Nephron progenitor cell (in vitro differentiated cells): ENCODE results near the gene THEM4.

Experiments
- DNase-seq: peaks from one replicate; pipeline ENCODE4 v3.0.0; 2021
- H3K27ac Mint-ChIP-seq: 2 replicates; pipeline ENCODE4 v1.8.0; 2021; ENCODE audit warnings: mild to moderate bottlenecking, moderate library complexity, mixed read lengths
- H3K27me3 Mint-ChIP-seq: 2 replicates; pipeline ENCODE4 v1.8.0; 2021; ENCODE audit warnings: mild to moderate bottlenecking, low read depth, mixed read lengths; ENCODE audit not compliant: poor library complexity
- H3K36me3 Mint-ChIP-seq: 2 replicates; pipeline ENCODE4 v1.8.0; 2021; ENCODE audit warnings: low read depth, mixed read lengths
- H3K4me1 Mint-ChIP-seq: 2 replicates; pipeline ENCODE4 v1.8.0; 2021; ENCODE audit warnings: mixed read lengths
- H3K4me3 Mint-ChIP-seq: 2 replicates; pipeline ENCODE4 v1.8.0; 2021; ENCODE audit warnings: mild to moderate bottlenecking, moderate library complexity, mixed read lengths
- H3K9me3 Mint-ChIP-seq: 2 replicates; pipeline ENCODE4 v1.8.0; 2021; ENCODE audit warnings: mild to moderate bottlenecking, moderate library complexity, mixed read lengths
- TF ChIP-seq, protein P1 (sequence below): fragments of 200-600 bp; sonication (generic); IDR thresholded peaks from 2 replicates; pipeline ENCODE4 v1.5.0; 2021; ENCODE audit warnings: antibody characterized with exemption

Gene THEM4

DNA sequence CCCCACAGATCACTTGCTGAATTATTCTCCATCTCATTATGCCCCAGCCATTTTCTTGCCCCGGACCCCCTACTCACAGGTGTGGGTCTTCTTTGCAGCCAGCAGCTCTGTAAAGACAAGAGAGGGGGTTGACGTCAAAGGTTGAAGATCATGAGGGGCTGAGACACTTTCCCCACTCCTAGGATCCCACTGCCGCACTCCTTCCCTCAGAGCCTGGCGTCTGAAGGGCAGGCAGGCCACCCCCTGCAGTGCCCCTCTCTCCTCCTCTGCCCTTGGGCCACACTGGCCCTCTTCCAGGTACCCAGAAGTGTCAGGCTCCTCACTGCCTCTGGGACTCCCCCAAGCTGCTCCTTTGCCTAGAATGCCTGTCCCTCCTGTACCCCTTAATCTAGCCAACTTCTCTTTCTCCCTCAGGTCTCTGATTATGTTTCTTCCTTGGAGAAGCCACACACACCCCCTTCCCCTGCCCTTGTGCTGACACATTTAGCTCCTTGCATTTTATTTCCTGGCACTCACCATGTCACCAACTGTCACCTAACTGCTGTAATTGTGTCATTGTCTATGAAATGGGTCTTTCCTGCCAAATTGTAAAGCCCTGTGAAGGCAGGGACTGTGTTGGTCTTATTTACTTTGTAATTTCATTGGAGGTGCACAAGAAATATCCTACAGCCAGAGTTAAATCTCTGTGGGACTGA lies 79.8 kb downstream of the THEM4 start:
- no peaks in the 10 kb centered on the region for H3K9me3 Mint-ChIP-seq
- peaks cover 18% of the 10 kb centered on the region for H3K27me3 Mint-ChIP-seq
- TF ChIP-seq, protein P1, sequence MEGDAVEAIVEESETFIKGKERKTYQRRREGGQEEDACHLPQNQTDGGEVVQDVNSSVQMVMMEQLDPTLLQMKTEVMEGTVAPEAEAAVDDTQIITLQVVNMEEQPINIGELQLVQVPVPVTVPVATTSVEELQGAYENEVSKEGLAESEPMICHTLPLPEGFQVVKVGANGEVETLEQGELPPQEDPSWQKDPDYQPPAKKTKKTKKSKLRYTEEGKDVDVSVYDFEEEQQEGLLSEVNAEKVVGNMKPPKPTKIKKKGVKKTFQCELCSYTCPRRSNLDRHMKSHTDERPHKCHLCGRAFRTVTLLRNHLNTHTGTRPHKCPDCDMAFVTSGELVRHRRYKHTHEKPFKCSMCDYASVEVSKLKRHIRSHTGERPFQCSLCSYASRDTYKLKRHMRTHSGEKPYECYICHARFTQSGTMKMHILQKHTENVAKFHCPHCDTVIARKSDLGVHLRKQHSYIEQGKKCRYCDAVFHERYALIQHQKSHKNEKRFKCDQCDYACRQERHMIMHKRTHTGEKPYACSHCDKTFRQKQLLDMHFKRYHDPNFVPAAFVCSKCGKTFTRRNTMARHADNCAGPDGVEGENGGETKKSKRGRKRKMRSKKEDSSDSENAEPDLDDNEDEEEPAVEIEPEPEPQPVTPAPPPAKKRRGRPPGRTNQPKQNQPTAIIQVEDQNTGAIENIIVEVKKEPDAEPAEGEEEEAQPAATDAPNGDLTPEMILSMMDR, result no peak
- no peak for DNase-seq
- peaks cover 58% of the 10 kb centered on the region for H3K4me1 Mint-ChIP-seq
- H3K4me3 Mint-ChIP-seq, result peak overlapping the region; percentile 48
- peak overlapping the region; percentile 64 for H3K27ac Mint-ChIP-seq
- no peaks in the 10 kb centered on the region for H3K36me3 Mint-ChIP-seq

DNA sequence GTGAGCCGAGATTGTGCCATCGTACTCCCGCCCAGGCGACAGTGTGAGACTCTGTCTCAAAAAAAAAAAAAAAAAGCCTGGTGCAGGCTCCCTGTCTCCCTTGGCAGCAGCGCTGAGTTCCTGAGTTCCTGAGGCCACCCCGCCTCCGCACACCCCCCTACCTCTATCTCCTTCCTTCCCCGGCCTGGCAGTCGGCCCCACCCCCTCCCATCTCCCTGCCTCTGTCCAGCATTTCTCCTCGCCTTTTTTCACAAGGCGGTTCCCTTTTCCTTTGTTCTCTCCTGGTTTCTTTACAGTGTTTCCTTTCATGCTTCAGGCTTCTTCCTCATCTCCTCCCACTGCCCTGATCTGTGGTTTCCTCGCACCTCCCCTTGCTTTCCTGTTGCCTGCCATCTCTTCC lies 80.4 kb downstream of the THEM4 start:
- peak overlapping the region; percentile 52 for H3K27ac Mint-ChIP-seq

GRCh38 chr1:151827853-151828252 lies 81.5 kb downstream of the THEM4 start:
- H3K36me3 Mint-ChIP-seq, result no peaks in the 10 kb centered on the region
- DNase-seq, result no peak
- peaks cover 63% of the 10 kb centered on the region for H3K4me1 Mint-ChIP-seq
- no peaks in the 10 kb centered on the region for H3K9me3 Mint-ChIP-seq
- TF ChIP-seq, protein P1, result no peak
- H3K4me3 Mint-ChIP-seq, result no peak overlapping the region
- H3K27ac Mint-ChIP-seq, result no peak overlapping the region
- peaks cover 14% of the 10 kb centered on the region for H3K27me3 Mint-ChIP-seq

More for the DNA sequence above, 80.4 kb downstream of the THEM4 start:
- H3K36me3 Mint-ChIP-seq, result no peaks in the 10 kb centered on the region
- DNase-seq, result peak; percentile 68
- TF ChIP-seq, protein P1, result no peak
- H3K27me3 Mint-ChIP-seq, result peaks cover 17% of the 10 kb centered on the region
- H3K4me3 Mint-ChIP-seq, result peak overlapping the region; percentile 48
- H3K9me3 Mint-ChIP-seq, result no peaks in the 10 kb centered on the region
- H3K4me1 Mint-ChIP-seq, result peaks cover 60% of the 10 kb centered on the region

DNA sequence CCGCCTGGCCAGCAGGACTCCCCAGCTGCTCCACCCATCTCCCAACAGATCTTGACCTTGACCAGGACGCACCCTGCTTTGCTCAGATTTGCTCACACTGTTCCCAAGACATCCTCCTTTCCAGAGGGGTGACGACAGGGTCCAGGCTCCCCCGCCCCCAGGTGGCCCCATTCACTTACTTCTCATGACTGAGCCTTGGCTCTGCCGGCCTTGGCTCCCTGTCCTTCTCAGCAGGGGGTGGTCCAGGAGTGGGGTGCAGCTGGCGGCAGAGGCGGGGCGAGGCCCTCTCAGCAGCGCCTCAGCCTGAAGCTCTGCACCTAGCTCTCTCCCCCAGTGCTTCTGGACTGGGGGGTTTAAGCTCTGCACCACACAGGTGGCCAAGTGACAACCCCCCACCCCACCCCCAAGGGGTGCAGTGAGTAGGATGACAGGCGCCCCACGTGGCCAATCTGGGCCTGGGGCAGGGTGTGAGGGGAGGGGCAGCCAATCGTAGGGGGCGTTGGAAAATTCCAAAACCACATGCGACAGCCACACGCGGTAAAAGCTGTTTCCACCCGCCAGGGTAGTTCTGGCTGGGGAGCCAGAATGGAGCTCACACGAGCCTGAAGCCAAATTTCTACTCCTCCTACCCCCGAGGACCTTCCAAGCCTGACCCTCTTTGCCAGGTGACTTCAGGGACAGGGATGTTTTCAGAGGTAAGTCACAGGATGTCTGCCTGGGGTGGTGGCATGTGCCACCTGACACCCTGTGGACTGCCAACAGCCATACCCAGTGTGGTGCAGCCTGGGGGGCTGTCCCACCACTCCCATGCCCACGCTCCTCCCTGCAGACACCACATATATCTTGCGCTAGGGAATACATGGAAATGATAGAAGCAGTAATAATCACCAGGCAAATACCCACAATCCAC lies 83.3 kb downstream of the THEM4 start:
- H3K36me3 Mint-ChIP-seq, result no peaks in the 10 kb centered on the region
- H3K9me3 Mint-ChIP-seq, result no peaks in the 10 kb centered on the region
- H3K27ac Mint-ChIP-seq, result no peak overlapping the region
- H3K4me1 Mint-ChIP-seq, result peaks cover 72% of the 10 kb centered on the region
- no peak for DNase-seq
- H3K4me3 Mint-ChIP-seq, result no peak overlapping the region
- H3K27me3 Mint-ChIP-seq, result peaks cover 14% of the 10 kb centered on the region
- TF ChIP-seq, protein P1, result no peak

GRCh38 chr1:151825204-151825603 lies 84.1 kb downstream of the THEM4 start:
- Mint-ChIP-seq H3K4me3 (no peak overlapping the region), H3K36me3 (no peaks in the 10 kb centered on the region), H3K4me1 (peaks cover 66% of the 10 kb centered on the region), H3K9me3 (no peaks in the 10 kb centered on the region), H3K27ac (no peak overlapping the region), H3K27me3 (peaks cover 18% of the 10 kb centered on the region)
- DNase-seq, result no peak
- TF ChIP-seq, protein P1, result no peak
